ENCODE measurements around the gene UBAC2.

Gene UBAC2

DNA sequence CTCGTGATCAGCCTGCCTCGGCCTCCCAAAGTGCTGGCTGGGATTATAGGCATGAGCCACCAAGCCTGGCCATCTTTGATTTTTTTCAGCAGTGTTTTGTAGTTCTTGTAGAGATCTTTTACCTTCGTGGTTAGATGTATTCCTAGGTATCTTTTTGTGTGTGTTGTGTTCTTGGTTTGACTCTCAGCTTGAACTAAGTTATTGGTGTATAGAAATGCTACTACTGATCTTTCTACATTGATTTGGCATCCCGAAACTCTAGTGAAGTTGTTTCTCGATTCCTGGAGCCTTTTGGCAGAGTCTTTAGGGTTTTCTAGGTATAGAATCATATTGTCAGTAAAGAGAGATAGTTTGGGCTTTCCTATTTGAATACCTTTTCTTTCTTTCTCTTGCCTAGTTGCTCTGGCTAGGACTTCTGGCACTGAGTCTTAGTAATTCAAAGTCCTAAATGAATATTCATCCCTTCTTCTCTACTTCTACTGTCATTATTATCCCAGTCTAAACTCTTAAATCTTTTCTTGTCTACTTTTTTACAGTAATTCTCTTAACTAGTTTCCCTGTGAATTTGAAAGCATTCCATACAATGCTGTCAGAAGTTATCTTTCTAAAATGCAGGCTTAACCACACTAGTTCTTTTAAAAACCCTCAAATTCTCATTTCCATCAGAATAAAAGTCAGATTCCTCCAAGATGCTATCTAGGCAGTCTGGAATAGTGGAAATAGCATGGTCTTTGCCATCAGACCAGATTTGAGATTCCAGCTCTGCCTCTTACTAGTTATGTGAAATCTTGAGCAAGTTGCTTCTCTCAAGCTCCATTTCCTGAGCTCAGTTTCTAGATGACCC lies 50.5 kb downstream of the UBAC2 start:
- TF ChIP-seq, protein P1, sequence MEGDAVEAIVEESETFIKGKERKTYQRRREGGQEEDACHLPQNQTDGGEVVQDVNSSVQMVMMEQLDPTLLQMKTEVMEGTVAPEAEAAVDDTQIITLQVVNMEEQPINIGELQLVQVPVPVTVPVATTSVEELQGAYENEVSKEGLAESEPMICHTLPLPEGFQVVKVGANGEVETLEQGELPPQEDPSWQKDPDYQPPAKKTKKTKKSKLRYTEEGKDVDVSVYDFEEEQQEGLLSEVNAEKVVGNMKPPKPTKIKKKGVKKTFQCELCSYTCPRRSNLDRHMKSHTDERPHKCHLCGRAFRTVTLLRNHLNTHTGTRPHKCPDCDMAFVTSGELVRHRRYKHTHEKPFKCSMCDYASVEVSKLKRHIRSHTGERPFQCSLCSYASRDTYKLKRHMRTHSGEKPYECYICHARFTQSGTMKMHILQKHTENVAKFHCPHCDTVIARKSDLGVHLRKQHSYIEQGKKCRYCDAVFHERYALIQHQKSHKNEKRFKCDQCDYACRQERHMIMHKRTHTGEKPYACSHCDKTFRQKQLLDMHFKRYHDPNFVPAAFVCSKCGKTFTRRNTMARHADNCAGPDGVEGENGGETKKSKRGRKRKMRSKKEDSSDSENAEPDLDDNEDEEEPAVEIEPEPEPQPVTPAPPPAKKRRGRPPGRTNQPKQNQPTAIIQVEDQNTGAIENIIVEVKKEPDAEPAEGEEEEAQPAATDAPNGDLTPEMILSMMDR (IDR thresholded peaks at IDR 0.05; ENCODE audit: control extremely low read depth, extremely low read depth, low read depth, missing control alignments), result no peak
- ChIA-PET POLR2A (no interaction called here), CTCF (interaction anchor here (1.0 to 2.5 kb wide), 3 partner anchors 18 to 75 kb away, joined by 3 to 14 read pairs (median 13); no protein-coding TSS in a partner anchor)
- no peak for DNase-seq (ENCODE audit: extremely low spot score)

DNA sequence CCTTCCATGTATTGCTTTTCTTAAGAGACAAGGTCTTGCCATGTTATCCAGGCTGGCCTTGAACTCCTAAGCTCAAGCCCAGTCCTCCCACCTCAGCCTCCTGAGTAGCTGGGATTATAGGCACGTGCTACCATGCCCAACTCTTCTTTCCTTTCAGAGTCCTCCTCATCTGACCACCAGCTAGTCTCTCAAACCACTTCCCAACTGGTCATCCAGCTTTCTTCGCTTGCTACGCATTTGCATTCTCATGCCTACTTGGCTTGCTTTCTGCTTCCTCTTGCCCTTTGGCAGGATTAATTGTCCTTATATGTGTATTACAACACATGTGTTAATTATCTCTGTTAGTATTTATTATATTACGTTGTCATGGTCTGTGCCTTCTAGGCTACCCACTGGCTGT lies 51.3 kb downstream of the UBAC2 start:
- POLR2A ChIA-PET, result no interaction called here
- no peak for DNase-seq (ENCODE audit: extremely low spot score)
- TF ChIP-seq, protein P1 (IDR thresholded peaks at IDR 0.05; ENCODE audit: control extremely low read depth, extremely low read depth, low read depth, missing control alignments), result no peak
- CTCF ChIA-PET, result interaction anchor here (1.0 to 2.5 kb wide), 4 partner anchors 14 to 76 kb away, joined by 3 to 14 read pairs (median 9); no protein-coding TSS in a partner anchor

DNA sequence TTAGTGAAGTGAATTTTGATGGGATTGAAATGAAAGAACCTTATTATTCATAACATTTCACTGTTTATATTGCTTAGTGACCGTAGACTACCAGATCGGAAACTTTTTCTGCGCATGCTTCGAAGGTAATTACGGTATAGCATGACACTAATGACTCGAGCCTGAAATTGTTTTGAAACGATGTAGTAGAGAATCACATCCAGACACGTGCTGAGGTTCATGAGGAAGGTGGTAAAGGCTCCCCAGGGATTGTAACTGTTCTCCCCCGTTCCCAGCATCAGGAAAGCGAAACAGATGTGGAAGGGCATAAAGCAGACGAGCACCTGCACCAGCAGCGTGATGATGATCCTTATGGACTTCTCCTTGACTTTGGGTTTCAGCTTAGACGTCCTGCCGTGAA lies 54.2 kb downstream of the UBAC2 start:
- POLR2A ChIA-PET, result no interaction called here
- TF ChIP-seq, protein P1 (IDR thresholded peaks at IDR 0.05; ENCODE audit: control extremely low read depth, extremely low read depth, low read depth, missing control alignments), result no peak
- CTCF ChIA-PET, result interaction anchor here (1.0 to 4.4 kb wide), 9 partner anchors 10 to 183 kb away, joined by 3 to 24 read pairs (median 5); partner anchors contain the start of gene UBAC2
- DNase-seq (ENCODE audit: extremely low spot score), result no peak

DNA sequence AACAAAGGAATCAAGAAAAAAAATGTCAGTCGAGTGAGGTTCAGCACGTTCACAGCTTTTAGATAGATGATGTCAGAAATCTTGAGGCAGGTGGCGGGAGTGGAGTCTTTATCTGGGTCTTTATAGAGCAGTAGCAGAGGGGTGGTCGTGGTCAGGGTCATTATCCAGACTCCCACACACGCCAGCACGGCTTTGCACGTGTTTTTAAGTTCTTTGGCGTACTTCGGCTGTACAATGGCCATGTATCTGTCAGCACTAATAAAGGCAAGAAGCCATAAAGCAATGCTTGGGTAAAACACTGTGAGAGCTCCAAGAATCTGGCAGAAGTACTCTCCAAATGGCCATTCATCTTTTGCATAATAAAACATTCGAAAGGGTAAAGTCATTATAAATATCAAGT lies 54.6 kb downstream of the UBAC2 start:
- TF ChIP-seq, protein P1 (IDR thresholded peaks at IDR 0.05; ENCODE audit: control extremely low read depth, extremely low read depth, low read depth, missing control alignments), result no peak
- ChIA-PET CTCF (interaction anchor here (0.9 to 4.4 kb wide), 13 partner anchors 9 to 182 kb away, joined by 3 to 24 read pairs (median 4); partner anchors contain the start of gene UBAC2), POLR2A (no interaction called here)
- DNase-seq (ENCODE audit: extremely low spot score), result no peak

DNA sequence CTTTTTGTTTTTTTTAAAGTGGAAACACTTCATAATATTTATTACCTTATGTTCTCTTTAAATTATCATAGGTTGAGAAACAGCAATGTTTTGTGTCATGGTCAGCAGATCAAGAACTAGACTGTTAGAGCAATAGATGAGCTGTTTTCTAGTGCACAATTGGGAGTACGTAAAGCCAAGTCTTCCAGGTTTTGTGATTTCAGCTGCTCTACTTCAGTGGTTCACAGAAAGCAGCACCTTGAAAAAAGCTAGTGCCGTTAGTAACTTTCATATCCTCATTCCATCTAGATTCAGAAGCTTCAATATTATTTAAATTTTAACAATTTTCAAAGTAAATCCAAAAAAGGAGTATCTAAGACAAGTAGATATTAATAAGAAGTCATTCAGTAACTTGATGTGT lies 55.6 kb downstream of the UBAC2 start:
- CTCF ChIA-PET, result interaction anchor here (0.9 to 4.4 kb wide), 12 partner anchors 8 to 132 kb away, joined by 3 to 24 read pairs (median 4); partner anchors contain the start of gene UBAC2
- POLR2A ChIA-PET, result interaction anchor here (0.5 to 0.7 kb wide), 2 partner anchors 8 to 71 kb away, joined by 3 to 6 read pairs; no protein-coding TSS in a partner anchor
- TF ChIP-seq, protein P1 (IDR thresholded peaks at IDR 0.05; ENCODE audit: control extremely low read depth, extremely low read depth, low read depth, missing control alignments), result no peak
- DNase-seq (ENCODE audit: extremely low spot score), result no peak

DNA sequence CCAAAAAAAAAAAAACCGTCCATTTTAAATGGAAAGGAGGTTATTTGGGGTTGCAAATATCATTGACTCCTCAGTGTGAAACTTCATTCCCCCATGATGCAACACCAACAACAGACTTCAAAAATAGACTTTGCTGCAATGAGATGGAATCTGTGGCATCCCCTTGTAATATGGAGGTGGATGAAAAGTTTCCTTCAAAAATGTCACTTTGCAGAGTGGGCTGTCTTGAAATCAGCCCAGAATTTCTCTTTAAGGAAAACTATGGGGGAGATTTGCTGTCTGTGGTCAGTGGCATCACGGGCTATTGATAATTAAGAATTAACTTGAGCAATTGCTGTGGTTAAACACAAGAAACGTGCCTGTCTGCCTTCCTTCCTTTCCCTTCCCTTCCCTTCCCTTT lies 56.1 kb downstream of the UBAC2 start:
- ChIA-PET POLR2A (interaction anchor here (0.5 to 0.7 kb wide), 2 partner anchors 9 to 71 kb away, joined by 3 to 6 read pairs; no protein-coding TSS in a partner anchor), CTCF (interaction anchor here (0.9 to 4.4 kb wide), 10 partner anchors 8 to 132 kb away, joined by 3 to 24 read pairs (median 7); partner anchors contain the start of gene UBAC2)
- DNase-seq (ENCODE audit: extremely low spot score), result no peak
- TF ChIP-seq, protein P1 (IDR thresholded peaks at IDR 0.05; ENCODE audit: control extremely low read depth, extremely low read depth, low read depth, missing control alignments), result no peak
